ENCODE data around the gene VANGL2.

VANGL2 gene

DNA sequence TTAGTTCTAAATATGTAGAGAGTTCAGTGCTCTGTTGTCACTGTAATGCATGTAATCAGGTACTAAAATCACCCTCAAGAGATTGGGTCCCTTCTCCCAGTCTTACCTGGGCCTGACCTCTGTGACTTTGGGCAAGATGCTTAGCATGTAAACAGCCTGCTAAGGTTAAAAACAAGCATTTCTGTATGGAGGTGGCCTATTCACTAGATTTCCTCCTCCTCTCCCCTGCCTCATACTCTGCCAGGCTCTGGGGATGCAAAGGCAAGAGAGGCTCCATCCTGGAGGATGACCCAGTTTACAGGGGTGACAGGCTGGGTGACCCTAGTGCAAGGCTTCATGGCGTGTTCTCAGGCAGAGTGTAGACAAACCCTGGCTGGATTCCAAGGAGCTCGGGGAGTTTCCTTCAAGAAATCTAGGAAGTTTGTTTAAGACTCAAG is 28.8 kb downstream of the VANGL2 start:
- no peak for DNase-seq

DNA sequence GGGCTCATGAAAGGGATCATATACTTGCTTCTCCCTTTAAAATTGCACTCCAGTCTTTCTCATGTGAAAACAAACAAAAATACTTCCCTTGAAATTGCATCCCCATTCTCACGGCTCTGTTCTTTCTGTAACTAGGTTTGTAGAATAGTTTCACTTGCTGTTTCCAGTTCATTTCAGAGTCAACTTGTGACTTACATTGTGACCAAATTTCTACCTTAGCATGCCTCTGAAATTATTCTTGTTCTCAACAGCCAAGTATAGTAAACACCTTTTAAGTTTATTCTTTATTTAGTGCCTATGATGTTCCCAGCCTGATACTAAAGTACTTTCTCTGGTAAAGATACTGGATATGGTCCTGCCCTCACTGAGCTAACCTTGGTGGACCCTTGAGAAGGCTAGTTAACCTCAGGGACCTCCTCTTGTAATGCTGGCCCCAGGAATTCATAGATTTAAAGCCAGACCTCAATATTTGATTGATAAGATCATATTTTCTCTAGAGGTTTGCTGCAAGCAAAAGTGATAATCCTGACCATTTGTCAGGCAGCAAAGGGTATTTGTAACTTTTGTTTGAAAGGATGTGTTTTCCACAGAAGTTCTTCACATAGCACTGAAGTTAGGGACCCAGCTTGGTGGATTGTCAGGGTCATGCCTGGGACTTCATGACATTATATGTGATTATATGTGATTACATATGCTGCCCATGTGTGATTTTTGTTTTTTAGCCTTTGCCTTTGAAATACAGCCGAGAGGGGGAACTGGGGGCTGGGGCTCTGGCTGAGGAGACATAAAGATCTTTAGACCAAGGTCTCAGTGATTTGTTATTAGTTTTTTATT is 29.6 kb downstream of the VANGL2 start:
- no peak for DNase-seq

DNA sequence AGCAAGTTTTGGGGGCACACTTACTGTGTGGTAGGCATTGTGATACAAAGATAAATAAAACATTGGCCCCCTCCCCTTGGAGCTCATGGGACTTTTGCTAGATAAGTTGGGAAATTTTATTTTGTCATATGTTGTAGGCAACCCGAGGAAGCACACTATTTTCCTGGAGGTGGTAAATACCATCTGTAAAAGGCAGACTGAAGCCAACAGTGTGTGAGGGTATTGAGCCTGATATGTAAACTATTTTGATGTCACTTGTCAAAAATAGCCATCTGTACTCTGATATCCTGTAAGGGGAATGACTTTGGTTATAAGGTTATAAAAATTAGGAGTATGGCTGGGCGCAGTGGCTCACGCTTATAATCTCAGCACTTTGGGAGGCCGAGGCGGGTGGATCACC is 30.6 kb downstream of the VANGL2 start:
- no peak for DNase-seq

DNA sequence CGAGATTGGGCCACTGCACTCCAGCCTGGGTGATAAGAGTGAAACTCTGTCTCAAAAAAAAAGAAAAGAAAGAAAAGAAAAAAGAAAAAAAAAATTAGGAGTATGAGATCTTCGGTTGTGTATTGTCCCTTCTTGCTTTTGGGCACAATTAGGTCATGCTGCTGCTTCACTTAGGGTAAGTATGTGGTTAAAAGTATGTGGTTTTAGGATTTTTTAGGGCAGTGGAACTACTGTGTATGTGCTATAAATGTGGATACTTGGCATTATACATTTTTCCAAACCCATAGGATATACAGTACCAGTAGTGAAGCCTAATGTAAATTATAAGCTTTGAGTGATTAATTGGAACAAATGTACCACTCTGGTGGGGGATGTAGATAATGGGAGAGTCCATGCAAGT is 31.2 kb downstream of the VANGL2 start:
- DNase-seq = no peak

DNA sequence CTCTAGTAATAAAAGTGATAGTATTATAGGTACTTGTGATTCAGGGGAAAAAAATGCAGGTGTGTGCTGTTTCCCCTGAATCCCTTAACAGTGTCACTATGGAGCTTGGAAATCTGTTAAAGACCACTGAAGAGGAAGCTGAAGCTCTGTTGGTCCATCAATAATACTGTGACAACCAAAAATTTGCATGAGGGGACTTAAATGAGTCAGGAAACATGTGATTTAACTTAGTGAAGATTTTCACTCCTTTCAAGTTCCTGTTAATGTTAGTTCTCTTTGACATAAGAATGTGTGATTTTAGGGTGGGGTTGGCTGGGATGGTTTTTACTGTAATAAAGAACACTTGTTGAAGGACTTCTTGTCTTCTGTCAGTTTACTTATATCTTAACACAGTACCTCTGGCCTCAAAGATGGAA is 32.0 kb downstream of the VANGL2 start:
- DNase-seq = no peak

DNA sequence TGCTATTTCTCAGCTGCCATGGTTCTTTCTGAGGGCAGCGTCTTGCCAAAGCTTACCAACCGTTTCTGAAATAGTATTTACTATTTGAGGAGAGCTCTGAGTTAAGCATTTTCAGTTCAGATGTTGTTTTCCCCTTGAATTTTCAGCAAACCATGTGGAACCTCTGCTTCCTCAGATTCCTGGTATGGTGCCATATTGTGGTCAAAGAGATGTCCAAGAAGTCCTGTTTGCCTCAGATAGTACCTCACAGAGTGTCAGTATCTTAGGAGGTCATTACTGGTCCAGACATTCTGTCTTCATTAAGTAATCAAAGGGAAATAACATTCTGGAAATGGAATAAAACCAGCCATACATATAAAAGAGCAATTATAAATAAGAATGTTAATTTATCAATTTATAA is 36.6 kb downstream of the VANGL2 start:
- DNase-seq = no peak

DNA sequence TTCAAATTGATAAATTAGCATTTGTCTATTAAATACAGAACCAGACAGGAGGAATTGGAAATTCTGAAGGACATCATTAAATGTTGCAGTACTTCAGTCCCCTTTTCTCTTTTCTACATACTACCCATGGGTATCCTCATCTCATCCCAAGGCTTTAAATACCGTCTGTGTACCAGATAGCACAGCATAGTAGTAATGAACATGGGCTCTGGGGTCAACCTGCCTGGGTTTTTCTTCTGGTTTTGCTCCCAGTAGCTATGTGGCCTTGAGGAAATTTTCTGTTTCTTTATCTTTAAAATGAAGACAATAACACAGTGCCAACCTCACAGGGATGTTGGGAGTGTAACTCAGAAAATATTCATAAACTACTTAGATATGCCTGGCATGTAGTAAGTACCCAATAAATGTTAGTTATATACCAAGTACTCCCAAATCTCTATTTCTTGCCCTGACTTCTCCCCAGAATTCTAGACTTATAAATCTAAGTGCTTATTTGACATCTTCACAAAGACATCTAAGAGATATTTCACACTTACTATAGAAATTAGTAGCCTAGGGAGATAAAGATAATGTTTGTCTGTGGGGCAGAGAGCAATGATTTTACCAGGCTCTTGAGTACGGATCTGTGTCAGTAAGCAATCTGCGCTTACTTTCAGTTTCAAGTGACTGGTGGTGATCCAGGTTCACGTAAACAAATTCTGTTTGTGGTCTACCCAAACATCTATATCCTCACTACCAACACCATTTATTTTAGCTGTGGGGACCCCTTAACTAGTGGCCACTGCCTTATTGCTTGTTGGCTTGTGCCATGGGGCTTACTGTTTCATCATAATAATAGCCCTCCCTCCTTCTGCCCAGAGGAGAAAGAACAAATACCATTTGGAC is 37.3 kb downstream of the VANGL2 start:
- DNase-seq = no peak

DNA sequence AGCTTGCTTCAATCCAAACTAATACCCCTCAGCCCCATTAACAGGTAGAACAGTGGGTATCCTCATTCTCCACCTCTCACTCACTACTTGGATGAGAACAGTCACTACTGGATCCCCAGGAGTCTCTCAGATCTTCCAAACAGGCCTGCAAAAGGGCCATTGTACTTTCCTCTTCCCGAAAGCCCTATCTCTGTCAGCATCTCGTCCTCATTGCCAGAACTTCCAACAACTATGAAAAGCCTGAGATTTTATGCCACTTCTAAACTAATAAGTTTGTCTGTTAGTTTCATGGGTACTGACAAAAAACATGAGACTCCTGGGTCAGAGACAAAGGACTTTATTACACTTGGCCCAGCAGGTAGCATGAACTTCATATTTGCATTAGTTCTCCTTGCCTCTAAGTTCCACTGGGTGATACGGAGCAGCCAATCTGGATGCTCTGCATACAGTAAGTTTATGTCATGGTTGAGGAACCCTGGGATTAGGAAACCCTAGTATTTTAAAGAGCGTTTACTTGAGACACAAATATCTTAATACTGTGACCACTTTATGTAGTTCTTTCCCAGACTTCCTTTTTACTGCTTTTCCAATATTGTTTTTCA is 38.1 kb downstream of the VANGL2 start:
- DNase-seq = no peak

DNA sequence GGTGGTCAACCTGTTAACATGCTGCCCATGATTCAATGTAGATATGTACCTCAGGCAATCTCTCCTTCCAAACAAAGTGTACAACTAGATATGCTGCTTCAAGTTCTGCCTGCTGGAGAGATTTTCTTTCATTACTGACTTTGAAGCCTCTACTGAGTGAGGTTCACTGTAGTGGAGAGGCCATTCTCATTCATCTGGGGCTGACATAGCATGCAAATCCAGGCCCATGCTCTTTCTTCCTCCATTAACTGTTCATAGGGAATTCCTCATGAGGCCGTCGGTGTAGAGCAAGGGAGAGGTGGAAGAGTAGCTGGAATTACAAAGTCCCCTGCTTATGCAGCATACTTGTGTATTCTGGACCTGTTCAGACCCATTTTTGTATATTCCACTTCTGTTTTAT is 38.6 kb downstream of the VANGL2 start:
- no peak for DNase-seq

DNA sequence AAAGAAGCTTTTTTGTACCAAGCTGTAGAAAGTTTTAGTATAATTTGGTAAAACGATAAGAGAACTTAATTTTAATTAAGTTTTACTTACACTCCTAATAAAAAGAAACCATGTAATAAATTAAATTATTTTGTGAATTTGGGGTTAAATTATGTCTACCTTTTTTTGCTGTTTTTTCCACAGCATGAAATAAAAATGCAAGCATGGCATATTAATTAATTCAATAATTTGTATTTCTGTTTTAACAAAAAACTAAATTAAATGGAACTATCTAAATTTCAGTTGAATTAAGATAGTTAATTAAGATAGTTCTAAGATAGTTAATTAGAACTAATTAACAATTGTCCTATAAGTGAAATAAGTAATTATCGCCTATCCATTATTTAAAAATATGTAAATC is 39.4 kb downstream of the VANGL2 start:
- DNase-seq = no peak

DNA sequence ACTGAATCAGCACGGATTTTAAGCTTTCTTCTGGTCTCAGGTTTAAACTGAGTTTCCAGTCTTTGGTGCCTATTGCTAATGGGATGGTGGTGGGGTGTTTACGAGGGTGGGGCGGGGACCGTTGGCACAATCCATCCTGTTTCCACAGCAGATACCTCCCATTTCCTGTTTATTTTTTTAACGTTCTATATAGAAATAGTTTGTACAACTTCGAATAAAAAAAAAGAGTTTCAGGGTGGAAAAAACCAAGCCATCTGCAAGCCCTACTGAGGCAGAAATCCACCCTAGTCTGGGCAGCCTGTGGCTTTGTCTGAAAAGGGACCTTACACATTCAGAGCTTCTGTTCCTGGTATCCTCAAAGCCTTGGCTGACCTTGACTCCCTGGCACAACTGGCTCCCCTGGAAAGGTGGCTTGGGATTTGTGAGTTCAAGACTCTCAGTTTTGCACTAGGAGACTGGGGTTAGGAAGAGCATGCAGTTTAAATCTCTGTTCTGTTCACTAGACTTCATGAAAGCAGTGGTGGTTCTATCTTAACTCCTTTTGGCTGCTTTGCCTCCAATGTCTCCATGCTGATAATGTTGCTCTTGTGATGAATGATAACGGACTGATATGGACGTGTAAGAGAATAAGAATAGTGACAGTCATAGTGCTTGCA is 46.7 kb downstream of the VANGL2 start:
- DNase-seq = no peak

DNA sequence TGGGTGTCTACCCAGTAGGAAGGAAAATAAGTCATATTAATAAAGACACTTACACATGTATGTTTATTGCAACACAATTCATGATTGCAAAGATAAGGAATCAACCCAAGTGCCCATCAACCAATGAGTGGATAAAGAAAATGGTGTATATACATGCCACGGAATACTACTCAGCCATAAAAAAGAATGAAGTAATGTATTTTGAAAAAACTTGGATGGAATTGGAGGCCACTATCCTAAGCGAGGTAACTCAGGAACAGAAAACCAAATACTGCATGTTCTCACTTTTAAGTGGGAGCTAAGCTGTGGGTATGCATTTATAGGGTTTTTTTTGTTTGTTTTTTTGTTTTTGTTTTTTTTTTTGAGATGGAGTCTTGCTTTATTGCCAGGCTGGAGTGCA is 49.1 kb downstream of the VANGL2 start:
- DNase-seq = no peak

DNA sequence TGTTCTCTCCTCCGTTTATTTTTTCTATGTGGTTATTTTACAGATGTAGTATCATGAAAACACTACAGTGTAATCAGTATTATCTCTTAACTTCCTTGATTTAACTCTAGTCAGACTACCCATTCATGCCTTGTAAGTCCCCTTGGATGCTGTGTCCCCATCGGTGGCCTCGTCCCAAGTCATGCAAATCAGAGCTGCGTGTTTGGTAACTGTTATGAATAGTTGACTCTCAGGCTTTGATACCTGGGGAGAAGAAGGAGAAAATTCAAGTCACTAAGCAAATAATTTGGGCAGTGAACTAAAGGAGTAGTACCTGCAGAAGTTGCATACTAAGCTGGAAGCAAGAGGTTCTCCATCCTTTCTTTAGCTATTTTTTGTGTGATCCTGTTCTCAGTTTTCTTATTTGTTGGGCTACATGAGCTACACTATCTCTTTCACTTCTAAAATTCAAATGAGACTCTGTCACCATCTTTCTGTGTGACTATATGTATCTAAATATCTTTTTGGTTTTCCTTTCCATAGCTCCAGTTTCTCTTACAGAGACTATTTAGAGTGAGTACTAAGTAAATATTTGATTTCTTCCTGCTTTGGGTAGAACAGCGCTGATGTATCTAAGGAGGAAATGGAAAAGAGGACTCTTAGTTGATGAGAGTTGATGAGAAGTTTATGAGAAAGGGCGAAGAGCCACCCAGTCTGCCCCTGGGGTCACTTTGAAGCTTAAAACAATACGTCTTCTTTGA is 50.9 kb downstream of the VANGL2 start:
- no peak for DNase-seq

DNA sequence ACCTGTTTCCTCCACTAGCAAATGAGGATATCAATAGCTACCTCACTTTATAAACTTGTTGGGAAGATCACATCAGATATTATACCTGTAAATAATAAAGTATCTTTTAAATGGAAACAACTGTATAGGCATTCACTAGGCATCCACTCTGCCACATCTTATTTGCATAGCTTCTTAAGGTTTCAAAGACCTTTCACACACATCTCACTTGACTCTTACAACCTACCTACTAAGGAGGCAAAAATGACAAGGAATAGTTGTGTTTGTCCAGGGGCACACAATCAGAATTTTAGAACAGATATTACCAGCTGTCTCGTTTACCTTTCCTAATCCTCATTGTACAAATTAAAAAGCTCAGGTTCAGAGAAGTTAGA is 51.5 kb downstream of the VANGL2 start:
- no peak for DNase-seq

DNA sequence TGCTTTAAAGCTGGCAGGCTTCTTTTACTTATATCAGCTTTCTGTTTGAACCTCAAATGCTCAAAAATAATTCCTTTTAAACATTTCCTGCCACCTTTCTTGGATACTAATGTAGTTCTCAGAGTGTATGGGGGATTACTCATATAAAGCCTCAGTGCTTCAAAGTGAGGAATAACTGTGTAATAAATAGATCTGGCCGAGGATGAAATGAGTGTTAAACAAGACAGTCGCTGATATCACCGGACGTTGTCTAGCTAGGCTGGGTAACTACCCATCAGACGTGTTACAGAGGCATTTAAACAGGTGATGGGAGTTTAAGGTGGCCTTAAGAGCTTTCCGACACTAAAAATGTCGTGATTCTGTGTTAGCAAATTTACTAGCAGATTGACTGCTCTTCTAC is 53.1 kb downstream of the VANGL2 start:
- no peak for DNase-seq

DNA sequence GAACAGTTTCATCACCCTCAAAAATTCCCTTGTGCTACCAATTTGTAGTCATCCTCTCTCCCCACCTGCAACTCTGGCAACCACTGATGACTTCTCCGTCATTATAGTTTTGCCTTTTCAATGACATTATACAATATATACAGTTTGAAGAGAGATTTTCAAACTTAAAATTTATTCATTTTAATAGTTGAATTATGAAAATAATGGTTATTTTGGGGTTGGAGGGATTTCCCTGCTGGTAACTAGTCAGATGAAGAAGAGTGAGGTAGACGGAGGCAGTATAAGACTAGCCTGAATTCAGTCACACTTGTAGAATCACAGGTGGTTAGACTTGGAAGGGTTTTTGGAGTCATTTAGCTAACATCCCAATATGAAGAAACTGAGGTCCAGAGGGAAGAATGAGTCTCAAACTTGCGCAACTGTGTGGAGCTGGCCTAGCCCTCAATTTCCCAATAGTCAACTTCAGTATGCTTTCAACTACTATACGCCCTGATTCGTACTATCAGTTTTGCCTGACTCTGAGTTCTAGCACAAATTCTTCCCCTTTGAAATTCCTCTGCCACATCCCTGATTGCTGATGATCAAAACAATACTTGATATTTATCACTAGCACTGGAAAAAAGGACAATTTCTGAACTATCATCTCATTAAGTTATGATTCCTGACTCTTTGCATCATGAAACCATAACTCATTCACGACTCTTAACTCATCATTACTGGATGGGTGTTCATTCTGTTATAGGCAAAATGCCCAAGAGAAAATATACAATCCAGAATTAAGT is 54.2 kb downstream of the VANGL2 start:
- no peak for DNase-seq

DNA sequence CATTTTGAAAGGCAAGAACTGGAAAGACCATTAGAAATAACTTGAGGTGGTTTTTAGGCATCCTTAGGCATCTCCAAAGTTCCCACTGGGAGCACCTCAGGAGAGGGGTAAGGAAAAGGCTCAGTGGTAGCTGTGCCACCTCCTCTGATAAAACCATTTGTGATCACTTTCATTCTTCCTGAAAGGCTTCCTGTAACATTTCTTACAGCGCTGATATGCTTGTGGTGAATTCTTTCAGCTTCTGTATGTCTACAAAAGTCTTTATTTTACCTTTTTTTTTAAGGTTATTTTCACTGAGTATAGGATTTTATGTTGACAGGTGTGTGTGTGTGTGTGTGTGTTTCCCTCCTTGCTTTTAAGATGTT is 54.8 kb downstream of the VANGL2 start:
- DNase-seq = no peak

DNA sequence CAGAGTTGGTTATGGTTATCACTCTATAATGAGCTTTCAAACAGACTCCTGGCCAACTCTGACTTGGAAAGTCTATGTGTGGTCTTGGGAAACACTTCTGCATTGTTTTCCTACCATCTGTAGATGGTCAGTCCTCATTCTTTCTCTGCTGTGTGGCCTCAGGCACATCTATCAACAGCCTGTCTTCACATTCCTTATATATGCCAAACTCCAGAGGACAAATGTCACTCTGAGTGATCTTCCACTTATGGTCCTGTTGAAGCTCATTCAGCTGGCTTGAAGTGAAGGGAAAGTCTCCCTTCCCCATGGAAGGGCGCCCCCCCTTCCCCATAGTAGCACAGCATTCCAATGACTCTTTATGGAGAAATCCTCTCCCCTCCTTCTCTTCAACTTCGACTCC is 58.7 kb downstream of the VANGL2 start:
- no peak for DNase-seq

DNA sequence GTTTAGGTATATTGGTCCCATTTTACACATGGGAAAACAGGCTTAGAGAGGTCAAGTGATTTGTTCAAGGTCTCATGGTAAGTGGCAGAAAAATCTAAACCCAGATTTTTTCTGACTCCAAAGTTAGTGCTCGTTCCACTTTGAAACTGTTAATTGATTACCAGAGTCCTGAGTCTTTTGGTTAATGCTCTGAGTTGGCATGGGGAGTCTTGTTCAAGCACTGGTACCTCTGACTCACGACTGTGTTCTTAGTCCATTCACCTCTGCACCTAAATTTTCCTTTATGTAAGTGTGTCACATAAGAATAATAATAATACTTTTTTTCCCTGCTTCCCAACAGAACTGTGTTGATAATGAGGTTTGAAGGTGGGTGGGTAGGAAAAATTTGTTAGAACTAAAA is 59.3 kb downstream of the VANGL2 start:
- DNase-seq = no peak

DNA sequence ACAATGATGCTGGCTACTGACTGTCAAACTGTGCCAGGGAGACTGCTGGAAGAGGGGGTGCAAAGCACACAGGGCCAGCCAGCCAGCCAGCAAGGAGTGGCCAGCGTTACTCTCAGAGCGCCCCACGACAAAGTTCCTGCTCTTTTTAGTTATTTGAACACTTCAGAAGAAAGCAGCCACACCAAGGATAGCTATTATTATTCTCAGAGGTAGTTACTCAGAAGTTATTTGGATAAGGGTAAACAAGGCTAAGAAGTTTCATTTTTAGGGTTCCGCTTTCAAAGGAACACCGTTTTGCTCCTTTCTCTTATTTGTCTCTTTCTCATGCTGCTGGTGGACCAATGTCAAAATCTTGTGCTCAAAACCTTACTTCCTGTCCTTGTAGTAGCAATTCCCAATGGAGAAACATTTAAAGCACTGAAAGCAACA is 59.9 kb downstream of the VANGL2 start:
- no peak for DNase-seq

DNA sequence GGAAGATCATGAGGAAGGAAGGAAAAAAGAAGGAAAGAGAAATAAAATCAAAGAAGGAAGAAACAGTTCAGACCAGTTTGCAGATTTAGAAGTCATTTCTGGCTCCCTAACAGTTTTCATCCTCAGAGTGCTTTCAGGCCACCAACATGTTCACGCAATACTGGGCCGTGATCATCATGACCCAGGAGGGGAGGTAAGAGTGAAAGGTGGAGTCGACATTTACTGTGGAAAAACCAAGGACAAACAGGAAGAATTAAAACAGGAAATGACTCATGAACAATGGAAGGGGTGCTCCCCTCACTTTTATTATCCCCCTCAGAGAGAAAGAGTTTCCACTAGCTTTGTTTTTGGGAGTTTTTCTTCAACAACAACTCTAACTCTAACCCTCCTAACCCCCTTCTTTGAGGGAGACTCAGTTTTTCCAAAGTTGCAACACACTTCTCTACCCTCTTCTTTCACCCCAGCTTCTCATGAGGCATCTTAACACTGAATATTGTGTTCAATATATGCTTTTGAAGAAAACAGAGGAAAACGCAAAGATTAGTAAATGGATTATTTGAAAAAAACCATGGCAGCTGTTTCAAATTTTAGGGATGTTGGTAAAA is 60.4 kb downstream of the VANGL2 start:
- no peak for DNase-seq

Data from EL (cell line).